ENCODE measurements around the gene MAD1L1. TPM values are rescaled to one million over a fixed set of nuclear protein-coding genes. Genes with fewer than 3 reads are reported as not detected.
"Not testable (repeated sequence)": the region's sequence is repeated elsewhere in the genome, so short reads cannot be mapped to it uniquely, and the experiment has no call there.

MAD1L1 gene
- total and polyA plus RNA-seq, 7 experiments from 2014 or later: 112 to 314 (median 136) TPM

DNA sequence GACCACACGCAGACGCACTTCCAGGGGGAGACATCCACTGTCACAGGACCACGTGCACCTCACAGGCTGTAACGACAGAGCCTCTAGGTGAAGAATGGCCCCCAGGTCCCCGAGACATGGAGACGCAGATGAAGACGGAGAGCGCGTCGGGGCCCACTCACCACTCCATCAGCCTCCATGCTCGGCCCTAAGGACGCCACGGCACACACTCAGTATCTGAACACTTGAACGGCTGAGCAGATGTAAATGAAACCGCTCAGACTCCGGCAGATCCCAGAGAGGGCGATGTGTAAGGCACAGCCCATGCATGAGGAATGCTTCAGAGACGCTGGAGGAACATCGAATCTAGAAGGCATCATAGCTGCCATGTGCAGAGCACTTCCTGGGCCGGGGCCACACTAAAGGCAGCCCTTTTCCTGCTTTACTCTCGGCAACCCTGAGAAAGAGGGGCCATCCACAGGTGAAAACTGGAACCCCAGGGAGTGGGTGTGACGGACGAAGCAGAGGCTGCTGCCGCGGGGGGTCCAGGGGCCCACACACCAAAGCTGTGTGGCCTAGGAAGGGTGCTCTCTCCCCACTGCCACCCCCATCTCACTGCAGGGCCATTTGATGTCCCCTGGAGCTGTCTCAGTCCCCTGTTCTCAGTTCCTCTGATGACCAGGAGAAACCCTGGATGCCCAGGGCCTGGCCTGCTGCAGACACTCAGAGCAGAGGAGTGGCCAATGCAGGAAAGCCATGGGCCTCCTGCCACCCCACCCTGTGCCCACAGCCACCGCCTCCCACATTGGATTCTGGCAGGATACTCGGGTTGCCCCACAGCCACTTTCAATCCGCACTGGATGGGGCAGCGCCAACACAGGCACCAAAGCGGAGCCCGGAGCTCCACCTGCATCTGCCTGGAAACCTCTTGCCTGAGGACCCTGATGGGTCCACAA lies 253.8 kb downstream of the MAD1L1 start:
- no peak overlapping the region for H3K27ac ChIP-seq (ENCODE audit: low read depth, low read length)
- Mint-ChIP-seq H3K4me1 (peaks cover 4 to 37% (median 24%) of the 10 kb centered on the region in 7 donors), H3K9me3 (peaks cover 0 to 1% (median 0%) of the 10 kb centered on the region in 11 donors), H3K36me3 (peaks cover 0 to 17% (median 8%) of the 10 kb centered on the region in 5 donors), H3K4me3 (peak overlapping the region in 2 of 10 donors; percentile 34 to 66), H3K27me3 (no peaks in the 10 kb centered on the region), H3K27ac (peak overlapping the region in 4 of 9 donors; percentile 48 to 82 (median 55))
- peak in 1 of 9 donors; percentile 11 for DNase-seq
- no peak overlapping the region for H3K4me3 ChIP-seq (ENCODE audit: low read length)
- peak; percentile 12 for ATAC-seq
- intact Hi-C loops (cut with micrococcal nuclease): loop anchor here in 1 of 2 donors (10.0 kb wide), 1 partner anchor 56 kb away; no protein-coding TSS in a partner anchor
- H3K9me3 ChIP-seq (ENCODE audit: control insufficient read depth in 2 of 3, low read length in 3 of 3): no peaks in the 10 kb centered on the region
- peaks cover 0 to 29% of the 10 kb centered on the region in 2 donors for H3K4me1 ChIP-seq (ENCODE audit: control insufficient read depth in 2 of 2, insufficient read depth in 2 of 2, low read length in 2 of 2)
- ChIA-PET CTCF (no interaction called here), POLR2A (no interaction called here)
- H3K27me3 ChIP-seq (ENCODE audit: control insufficient read depth in 2 of 2, insufficient read depth in 2 of 2, low read length in 2 of 2): no peaks in the 10 kb centered on the region
- H3K36me3 ChIP-seq (ENCODE audit: control insufficient read depth in 2 of 3, insufficient read depth in 3 of 3, low read length in 3 of 3): peaks cover 0 to 4% (median 3%) of the 10 kb centered on the region in 3 experiments

GRCh38 chr7:1977876-1978441 lies 254.8 kb downstream of the MAD1L1 start:
- peaks cover 0 to 1% (median 0%) of the 10 kb centered on the region in 11 donors for H3K9me3 Mint-ChIP-seq
- CTCF ChIA-PET: no interaction called here

GRCh38 chr7:1977059-1977875 lies 255.5 kb downstream of the MAD1L1 start:
- no peaks in the 10 kb centered on the region for H3K9me3 ChIP-seq (ENCODE audit: control insufficient read depth in 2 of 3, low read length in 3 of 3)
- Mint-ChIP-seq H3K9me3 (peaks cover 0 to 1% (median 0%) of the 10 kb centered on the region in 11 donors), H3K4me1 (peaks cover 4 to 45% (median 31%) of the 10 kb centered on the region in 7 donors), H3K27me3 (no peaks in the 10 kb centered on the region), H3K4me3 (no peak overlapping the region), H3K27ac (no peak overlapping the region), H3K36me3 (peaks cover 5 to 23% (median 8%) of the 10 kb centered on the region in 5 donors)
- no peak overlapping the region for H3K27ac ChIP-seq (ENCODE audit: low read depth, low read length)
- H3K36me3 ChIP-seq (ENCODE audit: control insufficient read depth in 2 of 3, insufficient read depth in 3 of 3, low read length in 3 of 3): peaks cover 0 to 6% (median 3%) of the 10 kb centered on the region in 3 experiments
- DNase-seq (no peak), ATAC-seq (no peak)
- POLR2A ChIA-PET: no interaction called here
- H3K4me1 ChIP-seq (ENCODE audit: control insufficient read depth in 2 of 2, insufficient read depth in 2 of 2, low read length in 2 of 2): peaks cover 0 to 29% of the 10 kb centered on the region in 2 donors
- H3K4me3 ChIP-seq (ENCODE audit: low read length): no peak overlapping the region
- no peaks in the 10 kb centered on the region for H3K27me3 ChIP-seq (ENCODE audit: control insufficient read depth in 2 of 2, insufficient read depth in 2 of 2, low read length in 2 of 2)
- intact Hi-C loops (cut with micrococcal nuclease): loop anchor here in 1 of 2 donors (10.0 kb wide), 1 partner anchor 58 kb away; no protein-coding TSS in a partner anchor
- CTCF ChIA-PET: no interaction called here

More at GRCh38 chr7:1977876-1978441, 254.8 kb downstream of the MAD1L1 start:
- ATAC-seq (no peak), DNase-seq (no peak)
- Mint-ChIP-seq H3K36me3 (peaks cover under 1 to 19% (median 8%) of the 10 kb centered on the region in 5 donors), H3K27ac (peak overlapping the region in 3 of 9 donors; percentile 23 to 41 (median 28)), H3K4me1 (peaks cover 4 to 41% (median 27%) of the 10 kb centered on the region in 7 donors), H3K4me3 (no peak overlapping the region), H3K27me3 (no peaks in the 10 kb centered on the region)
- intact Hi-C loops (cut with micrococcal nuclease): loop anchor here in 1 of 2 donors (10.0 kb wide), 1 partner anchor 57 kb away; no protein-coding TSS in a partner anchor
- no peaks in the 10 kb centered on the region for H3K27me3 ChIP-seq (ENCODE audit: control insufficient read depth in 2 of 2, insufficient read depth in 2 of 2, low read length in 2 of 2)
- POLR2A ChIA-PET: no interaction called here
- H3K27ac ChIP-seq (ENCODE audit: low read depth, low read length): no peak overlapping the region
- no peak overlapping the region for H3K4me3 ChIP-seq (ENCODE audit: low read length)
- no peaks in the 10 kb centered on the region for H3K9me3 ChIP-seq (ENCODE audit: control insufficient read depth in 2 of 3, low read length in 3 of 3)
- H3K36me3 ChIP-seq (ENCODE audit: control insufficient read depth in 2 of 3, insufficient read depth in 3 of 3, low read length in 3 of 3): peaks cover 0 to 4% (median 3%) of the 10 kb centered on the region in 3 experiments
- peaks cover 0 to 29% of the 10 kb centered on the region in 2 donors for H3K4me1 ChIP-seq (ENCODE audit: control insufficient read depth in 2 of 2, insufficient read depth in 2 of 2, low read length in 2 of 2)

GRCh38 chr7:1976521-1976920 lies 256.2 kb downstream of the MAD1L1 start:
- H3K27ac Mint-ChIP-seq: peak overlapping the region in 2 of 9 donors; percentile 51 to 72
- intact Hi-C loops (cut with micrococcal nuclease): loop anchor here in 1 of 2 donors (10.0 kb wide), 1 partner anchor 58 kb away; no protein-coding TSS in a partner anchor
- H3K9me3 Mint-ChIP-seq; H3K4me3 Mint-ChIP-seq; H3K36me3 ChIP-seq (ENCODE audit: control insufficient read depth in 2 of 3, insufficient read depth in 3 of 3, low read length in 3 of 3); H3K27me3 Mint-ChIP-seq; H3K4me3 ChIP-seq (ENCODE audit: low read length); ATAC-seq; CTCF ChIA-PET; H3K9me3 ChIP-seq (ENCODE audit: control insufficient read depth in 2 of 3, low read length in 3 of 3); POLR2A ChIA-PET; H3K27me3 ChIP-seq (ENCODE audit: control insufficient read depth in 2 of 2, insufficient read depth in 2 of 2, low read length in 2 of 2); DNase-seq; H3K27ac ChIP-seq (ENCODE audit: low read depth, low read length): not testable (repeated sequence)
- peaks cover 0 to 29% of the 10 kb centered on the region in 2 donors for H3K4me1 ChIP-seq (ENCODE audit: control insufficient read depth in 2 of 2, insufficient read depth in 2 of 2, low read length in 2 of 2)
- peaks cover 4 to 45% (median 31%) of the 10 kb centered on the region in 7 donors for H3K4me1 Mint-ChIP-seq
- peaks cover 5 to 23% (median 8%) of the 10 kb centered on the region in 5 donors for H3K36me3 Mint-ChIP-seq

DNA sequence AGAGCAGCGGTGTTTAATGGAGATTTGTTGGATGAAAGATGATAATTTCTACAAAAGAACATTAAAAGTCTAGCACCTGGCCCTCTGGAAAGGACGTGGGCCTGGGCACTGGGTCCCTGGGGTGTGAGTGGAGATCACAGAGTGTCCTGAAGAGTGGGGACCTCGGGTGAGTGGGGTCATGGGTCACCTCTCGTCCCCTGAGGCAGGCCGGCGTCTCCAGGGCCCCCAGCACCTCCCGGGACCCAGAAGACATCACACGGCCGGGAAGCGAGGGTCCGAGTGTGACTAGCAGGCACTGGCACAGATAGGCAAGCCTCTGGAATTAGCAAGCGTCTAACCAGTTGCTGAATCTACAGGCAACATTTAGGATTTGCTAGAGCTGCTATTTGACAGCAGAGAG lies 257.2 kb downstream of the MAD1L1 start:
- CTCF ChIA-PET: no interaction called here

More for the DNA sequence above, 257.2 kb downstream of the MAD1L1 start:
- peaks cover 5 to 23% (median 8%) of the 10 kb centered on the region in 5 donors for H3K36me3 Mint-ChIP-seq
- H3K4me1 ChIP-seq (ENCODE audit: control insufficient read depth in 2 of 2, insufficient read depth in 2 of 2, low read length in 2 of 2): peaks cover 0 to 29% of the 10 kb centered on the region in 2 donors
- ATAC-seq (no peak), DNase-seq (no peak)
- H3K4me3 Mint-ChIP-seq: no peak overlapping the region
- peaks cover 4 to 51% (median 38%) of the 10 kb centered on the region in 7 donors for H3K4me1 Mint-ChIP-seq
- no peak overlapping the region for H3K27ac ChIP-seq (ENCODE audit: low read depth, low read length)
- H3K9me3 ChIP-seq (ENCODE audit: control insufficient read depth in 2 of 3, low read length in 3 of 3): no peaks in the 10 kb centered on the region
- H3K27me3 ChIP-seq (ENCODE audit: control insufficient read depth in 2 of 2, insufficient read depth in 2 of 2, low read length in 2 of 2): no peaks in the 10 kb centered on the region
- peaks cover 0 to 6% (median 3%) of the 10 kb centered on the region in 3 experiments for H3K36me3 ChIP-seq (ENCODE audit: control insufficient read depth in 2 of 3, insufficient read depth in 3 of 3, low read length in 3 of 3)
- no peaks in the 10 kb centered on the region for H3K27me3 Mint-ChIP-seq
- intact Hi-C loops (cut with micrococcal nuclease): loop anchor here in 1 of 2 donors (10.0 kb wide), 1 partner anchor 59 kb away; no protein-coding TSS in a partner anchor
- H3K27ac Mint-ChIP-seq: peak overlapping the region in 6 of 9 donors; percentile 13 to 72 (median 43)
- H3K9me3 Mint-ChIP-seq: peaks cover 0 to 1% (median 0%) of the 10 kb centered on the region in 11 donors
- no peak overlapping the region for H3K4me3 ChIP-seq (ENCODE audit: low read length)
- POLR2A ChIA-PET: interaction anchor here (1.4 kb wide), 1 partner anchor 32 kb away, joined by 5 read pairs; no protein-coding TSS in a partner anchor
